Measurements from ENCODE around the gene THUMPD2. TPM values are rescaled to one million over a fixed set of nuclear protein-coding genes. Genes with fewer than 3 reads are reported as not detected.
"Not testable (repeated sequence)": the region's sequence is repeated elsewhere in the genome, so short reads cannot be mapped to it uniquely, and the experiment has no call there.

THUMPD2 gene
- total and polyA plus RNA-seq, 9 donors, result 10.5 to 22.0 (median 16.3) TPM

GRCh38 chr2:39805936-39806608, 27.0 kb upstream of the THUMPD2 start:
- H3K4me1 ChIP-seq (ENCODE audit: insufficient read depth), result no peaks in the 10 kb centered on the region
- 64 to 76% (median 76%) methylated on average over 4 of the region's 4 CpGs for WGBS, 3 donors
- intact Hi-C loops (cut with DNase I), result no loop called here
- H3K27me3 ChIP-seq, result no peaks in the 10 kb centered on the region
- H3K36me3 ChIP-seq, result no peaks in the 10 kb centered on the region
- TF ChIP-seq CTCF (IDR thresholded peaks at IDR 0.05) (no peak), EP300 (IDR thresholded peaks at IDR 0.05) (no peak), POLR2A (IDR thresholded peaks at IDR 0.05) (no peak)
- no peak for DNase-seq
- H3K9me3 ChIP-seq, result no peaks in the 10 kb centered on the region
- no peak overlapping the region for H3K4me3 ChIP-seq
- no peak overlapping the region for H3K27ac ChIP-seq

DNA sequence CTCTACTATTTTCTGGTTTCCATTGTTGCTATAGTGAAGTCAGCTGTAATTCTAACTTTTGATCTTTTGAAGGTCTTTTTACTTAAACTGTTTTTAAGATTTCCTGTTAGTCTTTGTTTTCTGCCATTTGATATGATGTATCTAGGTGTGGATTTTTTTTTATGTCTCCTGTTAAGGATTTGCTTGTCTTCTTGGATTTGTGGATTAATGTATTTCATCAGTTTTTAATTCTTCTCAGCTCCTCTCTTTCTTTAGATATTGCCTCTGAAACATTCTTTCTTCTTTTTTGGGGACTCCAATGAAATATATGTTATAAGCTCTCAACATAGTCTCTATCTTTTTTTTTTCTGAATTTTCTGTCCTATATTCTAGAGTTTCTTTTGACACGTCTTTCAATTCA, 24.8 kb upstream of the THUMPD2 start:
- no peak overlapping the region for H3K27ac ChIP-seq
- intact Hi-C loops (cut with DNase I), result no loop called here
- 85 to 98% (median 91%) methylated on average over 1 of the region's 1 CpG for WGBS, 3 donors
- no peaks in the 10 kb centered on the region for H3K9me3 ChIP-seq
- DNase-seq, result no peak
- H3K36me3 ChIP-seq, result no peaks in the 10 kb centered on the region
- H3K4me3 ChIP-seq, result no peak overlapping the region
- no peak for TF ChIP-seq POLR2A (IDR thresholded peaks at IDR 0.05)
- TF ChIP-seq EP300 (IDR thresholded peaks at IDR 0.05), result no peak
- TF ChIP-seq CTCF (IDR thresholded peaks at IDR 0.05), result no peak
- no peaks in the 10 kb centered on the region for H3K27me3 ChIP-seq
- no peaks in the 10 kb centered on the region for H3K4me1 ChIP-seq (ENCODE audit: insufficient read depth)

GRCh38 chr2:39800752-39801151, 21.7 kb upstream of the THUMPD2 start:
- TF ChIP-seq CTCF (IDR thresholded peaks at IDR 0.05) (no peak), POLR2A (IDR thresholded peaks at IDR 0.05) (no peak), EP300 (IDR thresholded peaks at IDR 0.05) (no peak)
- no peak for DNase-seq
- Histone ChIP-seq H3K9me3 (no peaks in the 10 kb centered on the region), H3K27me3 (no peaks in the 10 kb centered on the region), H3K36me3 (no peaks in the 10 kb centered on the region), H3K27ac (no peak overlapping the region), H3K4me3 (no peak overlapping the region), H3K4me1 (ENCODE audit: insufficient read depth) (no peaks in the 10 kb centered on the region)
- 95% methylated on average over 4 of the region's 4 CpGs for WGBS, 3 donors
- intact Hi-C loops (cut with DNase I), result no loop called here

- 92 to 95% (median 93%) methylated on average over 1 of the region's 1 CpG for WGBS, 3 donors
- Histone ChIP-seq H3K9me3 (no peaks in the 10 kb centered on the region), H3K4me3 (no peak overlapping the region), H3K27ac (no peak overlapping the region), H3K36me3 (no peaks in the 10 kb centered on the region), H3K27me3 (no peaks in the 10 kb centered on the region), H3K4me1 (ENCODE audit: insufficient read depth) (no peaks in the 10 kb centered on the region)
- intact Hi-C loops (cut with DNase I), result no loop called here
- no peak for TF ChIP-seq CTCF (IDR thresholded peaks at IDR 0.05)
- no peak for TF ChIP-seq POLR2A (IDR thresholded peaks at IDR 0.05)
- TF ChIP-seq EP300 (IDR thresholded peaks at IDR 0.05), result no peak
- no peak for DNase-seq
Observed at GRCh38 chr2:39796134-39796533, 17.1 kb upstream of the THUMPD2 start.

GRCh38 chr2:39790216-39790818, 11.3 kb upstream of the THUMPD2 start:
- intact Hi-C loops (cut with DNase I); DNase-seq; H3K4me3 ChIP-seq; H3K4me1 ChIP-seq (ENCODE audit: insufficient read depth); H3K9me3 ChIP-seq; H3K36me3 ChIP-seq; H3K27ac ChIP-seq; H3K27me3 ChIP-seq: not testable (repeated sequence)
- 85 to 86% (median 86%) methylated on average over 12 of the region's 12 CpGs for WGBS, 3 donors

Data from ovary (tissue), 9 donors.